Measurements from ENCODE around the gene CHURC1.

Gene CHURC1

GRCh38 chr14:64956697-64957406 is 42.6 kb downstream of the CHURC1 start:
- DNase-seq (ENCODE audit: low read depth) = no peak

- no peak for DNase-seq (ENCODE audit: low read depth)
Measured at GRCh38 chr14:64958201-64958600, 43.9 kb downstream of the CHURC1 start.

GRCh38 chr14:64958743-64959142 is 44.5 kb downstream of the CHURC1 start:
- DNase-seq (ENCODE audit: low read depth) = no peak

- no peak for DNase-seq (ENCODE audit: low read depth)
Measured at GRCh38 chr14:64960762-64961276, 46.6 kb downstream of the CHURC1 start.

- DNase-seq (ENCODE audit: low read depth) = no peak
Measured at GRCh38 chr14:64963611-64964010, 49.4 kb downstream of the CHURC1 start.

- no peak for DNase-seq (ENCODE audit: low read depth)
Measured at GRCh38 chr14:64965356-64966000, 51.2 kb downstream of the CHURC1 start.

GRCh38 chr14:64966976-64967375 is 52.7 kb downstream of the CHURC1 start:
- no peak for DNase-seq (ENCODE audit: low read depth)

- DNase-seq (ENCODE audit: low read depth) = no peak
Measured at GRCh38 chr14:64968167-64968566, 53.9 kb downstream of the CHURC1 start.

GRCh38 chr14:64968651-64969050 is 54.4 kb downstream of the CHURC1 start:
- DNase-seq (ENCODE audit: low read depth) = no peak

GRCh38 chr14:64970041-64970440 is 55.8 kb downstream of the CHURC1 start:
- no peak for DNase-seq (ENCODE audit: low read depth)

GRCh38 chr14:64970776-64971477 is 56.7 kb downstream of the CHURC1 start:
- DNase-seq (ENCODE audit: low read depth) = no peak

- no peak for DNase-seq (ENCODE audit: low read depth)
Measured at GRCh38 chr14:64971491-64971942, 57.3 kb downstream of the CHURC1 start.

- no peak for DNase-seq (ENCODE audit: low read depth)
Measured at GRCh38 chr14:64971943-64972791, 57.9 kb downstream of the CHURC1 start, which contains the start of gene RAB15. Gene RAB15 (minus strand): TSS chr14:64972336. CDS start chr14:64972076, 260 bp downstream.

GRCh38 chr14:64973026-64973442 is 58.8 kb downstream of the CHURC1 start:
- no peak for DNase-seq (ENCODE audit: low read depth)

GRCh38 chr14:64973826-64974225 is 59.6 kb downstream of the CHURC1 start:
- no peak for DNase-seq (ENCODE audit: low read depth)

GRCh38 chr14:64974563-64974962 is 60.3 kb downstream of the CHURC1 start:
- DNase-seq (ENCODE audit: low read depth) = no peak

GRCh38 chr14:64979336-64980074 is 65.2 kb downstream of the CHURC1 start:
- DNase-seq (ENCODE audit: low read depth) = no peak

GRCh38 chr14:64983439-64984310 is 69.4 kb downstream of the CHURC1 start:
- DNase-seq (ENCODE audit: low read depth) = peak; percentile 45

Data from stromal cell of bone marrow (primary cell).